ENCODE data around the gene CACNA1F.

Gene CACNA1F

DNA sequence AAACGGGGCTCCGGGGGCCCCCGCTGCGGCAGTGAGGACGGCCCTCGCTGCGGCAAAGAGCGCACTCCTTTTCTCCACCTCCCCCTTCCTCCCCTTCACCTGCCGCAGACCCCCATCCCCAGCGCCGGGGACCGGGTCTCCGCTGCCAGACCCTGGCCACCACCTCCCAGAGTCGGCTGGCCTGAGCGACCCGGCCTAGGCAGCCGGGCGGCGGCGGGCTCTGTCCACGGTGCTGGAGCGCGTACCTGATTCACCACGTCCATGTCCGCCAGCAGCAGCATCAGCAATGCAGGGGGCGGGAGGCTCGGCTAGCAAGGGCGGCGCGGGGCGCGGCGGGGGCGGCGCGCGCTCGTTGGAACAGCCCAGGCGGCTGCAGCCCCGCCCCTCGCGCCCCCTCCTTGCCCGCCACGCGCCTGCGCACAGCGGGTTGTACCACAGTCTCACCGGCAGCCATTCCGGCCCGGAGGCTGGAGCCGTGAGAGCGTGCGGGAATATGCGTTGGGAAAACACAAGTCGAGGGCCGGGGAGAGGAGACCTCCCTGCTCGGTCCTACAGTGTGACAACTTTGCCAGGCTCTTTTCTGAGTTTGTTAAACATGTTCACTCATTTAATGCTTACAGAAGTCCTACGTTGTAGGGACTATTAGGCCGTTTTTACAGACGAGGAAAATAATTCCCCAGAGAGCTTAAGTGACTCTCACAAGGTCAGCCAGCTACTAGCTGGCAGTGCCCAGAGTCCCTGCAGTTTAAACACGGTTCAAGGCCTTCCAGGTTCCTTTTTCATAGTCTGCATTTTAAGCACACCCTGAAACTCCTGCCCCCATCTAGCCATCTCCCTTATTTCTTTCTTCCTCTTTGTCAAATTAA, 33.0 kb downstream of the CACNA1F start, which contains the start of gene SYP:
TSS of gene SYP (minus strand) at position 288 of the 866 bp plus-strand sequence. CDS start at position 281, 7 bp downstream.
- TF ChIP-seq, protein P1, sequence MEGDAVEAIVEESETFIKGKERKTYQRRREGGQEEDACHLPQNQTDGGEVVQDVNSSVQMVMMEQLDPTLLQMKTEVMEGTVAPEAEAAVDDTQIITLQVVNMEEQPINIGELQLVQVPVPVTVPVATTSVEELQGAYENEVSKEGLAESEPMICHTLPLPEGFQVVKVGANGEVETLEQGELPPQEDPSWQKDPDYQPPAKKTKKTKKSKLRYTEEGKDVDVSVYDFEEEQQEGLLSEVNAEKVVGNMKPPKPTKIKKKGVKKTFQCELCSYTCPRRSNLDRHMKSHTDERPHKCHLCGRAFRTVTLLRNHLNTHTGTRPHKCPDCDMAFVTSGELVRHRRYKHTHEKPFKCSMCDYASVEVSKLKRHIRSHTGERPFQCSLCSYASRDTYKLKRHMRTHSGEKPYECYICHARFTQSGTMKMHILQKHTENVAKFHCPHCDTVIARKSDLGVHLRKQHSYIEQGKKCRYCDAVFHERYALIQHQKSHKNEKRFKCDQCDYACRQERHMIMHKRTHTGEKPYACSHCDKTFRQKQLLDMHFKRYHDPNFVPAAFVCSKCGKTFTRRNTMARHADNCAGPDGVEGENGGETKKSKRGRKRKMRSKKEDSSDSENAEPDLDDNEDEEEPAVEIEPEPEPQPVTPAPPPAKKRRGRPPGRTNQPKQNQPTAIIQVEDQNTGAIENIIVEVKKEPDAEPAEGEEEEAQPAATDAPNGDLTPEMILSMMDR (IDR thresholded peaks at IDR 0.05; ENCODE audit: low read depth, low read length): no peak
- peak within 1 kb of the TSS; percentile 64 for H3K4me3 ChIP-seq (ENCODE audit: low read depth, low read length)
- no peaks in the 10 kb centered on the region for H3K27me3 ChIP-seq (ENCODE audit: insufficient read depth, low read depth, severe bottlenecking)
- H3K9me3 ChIP-seq (ENCODE audit: severe bottlenecking): no peaks in the 10 kb centered on the region
- H3K36me3 ChIP-seq: peaks cover 37% of the 10 kb centered on the region
- DNase-seq: peak; percentile 83
- H3K27ac ChIP-seq: peak within 1 kb of the TSS; percentile 95

DNA sequence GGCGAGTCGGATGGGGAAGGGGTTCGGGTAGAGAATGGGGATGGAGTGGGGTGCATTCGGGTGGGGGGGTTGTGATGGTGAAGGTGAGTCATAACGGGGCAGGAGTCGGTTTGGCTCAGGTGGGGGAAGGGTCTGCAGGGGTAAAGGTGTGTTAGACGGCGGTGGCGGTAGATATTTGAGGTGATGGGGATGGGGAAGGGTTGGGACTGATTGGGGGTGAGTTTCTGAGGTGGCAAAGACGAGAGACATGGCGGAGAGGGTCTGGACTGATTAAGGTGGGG, 33.9 kb downstream of the CACNA1F start:
- Histone ChIP-seq H3K9me3 (ENCODE audit: severe bottlenecking) (no peaks in the 10 kb centered on the region), H3K27me3 (ENCODE audit: insufficient read depth, low read depth, severe bottlenecking) (no peaks in the 10 kb centered on the region), H3K36me3 (peaks cover 40% of the 10 kb centered on the region), H3K27ac (peak overlapping the region; percentile 95), H3K4me3 (ENCODE audit: low read depth, low read length) (peak overlapping the region; percentile 64)
- TF ChIP-seq, protein P1 (IDR thresholded peaks at IDR 0.05; ENCODE audit: low read depth, low read length): no peak
- DNase-seq: no peak

DNA sequence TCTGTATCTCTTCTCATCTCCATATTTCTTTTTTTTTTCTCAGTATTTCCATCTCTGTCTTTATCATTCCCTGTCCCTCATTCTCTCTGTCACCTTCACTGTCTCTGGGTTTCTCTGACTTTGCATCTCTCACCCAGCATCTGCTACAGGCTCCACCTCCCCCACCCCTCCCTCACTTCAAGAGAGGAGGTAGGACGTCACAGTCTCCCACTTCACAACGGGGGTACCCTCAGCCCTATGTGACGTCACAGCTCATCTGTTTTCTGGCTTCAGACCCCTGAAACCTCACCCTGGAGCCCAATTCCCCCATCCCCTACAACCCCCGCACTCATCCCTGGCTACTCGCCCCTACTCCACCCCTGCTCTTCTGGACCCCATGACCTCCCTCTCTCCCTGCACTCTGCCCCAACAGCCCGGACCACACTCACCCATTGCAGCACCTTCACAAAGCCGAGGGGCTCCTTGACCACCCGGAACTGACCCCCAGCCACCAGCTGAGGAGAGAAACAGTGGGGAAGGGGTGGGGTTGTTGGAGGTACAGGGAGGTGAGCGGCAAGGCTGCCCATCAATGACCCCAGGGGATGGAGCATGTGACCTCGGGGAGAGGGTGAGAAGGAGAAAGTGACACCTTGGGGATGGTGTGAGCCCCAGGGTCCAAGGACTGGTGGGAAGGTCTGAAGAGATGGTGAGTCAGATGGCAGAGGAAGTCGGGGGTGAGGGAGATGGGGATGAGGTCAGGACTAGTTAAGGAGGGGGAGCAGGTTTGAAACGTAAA, 34.4 kb downstream of the CACNA1F start:
- H3K27me3 ChIP-seq (ENCODE audit: insufficient read depth, low read depth, severe bottlenecking): no peaks in the 10 kb centered on the region
- DNase-seq: peak; percentile 58
- TF ChIP-seq, protein P1 (IDR thresholded peaks at IDR 0.05; ENCODE audit: low read depth, low read length): no peak
- peaks cover 45% of the 10 kb centered on the region for H3K36me3 ChIP-seq
- peak overlapping the region; percentile 95 for H3K27ac ChIP-seq
- no peaks in the 10 kb centered on the region for H3K9me3 ChIP-seq (ENCODE audit: severe bottlenecking)
- peak overlapping the region; percentile 64 for H3K4me3 ChIP-seq (ENCODE audit: low read depth, low read length)

DNA sequence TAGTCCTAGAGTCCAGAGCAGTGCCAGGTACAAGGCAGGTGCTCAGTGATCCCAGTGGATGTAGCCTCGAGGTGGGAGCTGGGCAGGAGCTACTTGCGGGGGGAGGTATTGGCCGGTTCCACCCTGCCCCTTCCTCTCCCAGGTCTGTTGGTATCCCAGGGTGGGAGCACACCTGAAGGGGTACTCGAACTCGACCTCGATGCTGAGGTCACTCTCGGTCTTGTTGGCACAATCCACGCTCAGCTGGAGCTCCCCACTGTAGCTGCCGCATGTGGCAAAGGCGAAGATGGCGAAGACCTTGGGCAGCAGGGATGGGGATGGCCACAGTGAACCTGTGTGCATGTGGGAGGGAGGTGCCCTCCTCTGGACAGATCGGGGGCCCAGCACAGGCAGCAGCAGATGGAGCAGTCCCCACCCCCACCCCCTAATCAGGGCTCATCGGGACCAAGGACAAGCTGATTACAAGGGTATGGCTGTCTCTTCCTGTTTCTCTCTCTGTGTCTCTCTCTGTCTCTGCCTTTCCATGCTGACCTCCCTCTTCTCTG, 35.5 kb downstream of the CACNA1F start:
- Histone ChIP-seq H3K9me3 (ENCODE audit: severe bottlenecking) (no peaks in the 10 kb centered on the region), H3K4me3 (ENCODE audit: low read depth, low read length) (peak overlapping the region; percentile 64), H3K27me3 (ENCODE audit: insufficient read depth, low read depth, severe bottlenecking) (no peaks in the 10 kb centered on the region), H3K36me3 (peaks cover 54% of the 10 kb centered on the region), H3K27ac (peak overlapping the region; percentile 95)
- DNase-seq: peak; percentile 84
- TF ChIP-seq, protein P1 (IDR thresholded peaks at IDR 0.05; ENCODE audit: low read depth, low read length): peak; percentile 21; the same call in 1 of the 2 replicates

DNA sequence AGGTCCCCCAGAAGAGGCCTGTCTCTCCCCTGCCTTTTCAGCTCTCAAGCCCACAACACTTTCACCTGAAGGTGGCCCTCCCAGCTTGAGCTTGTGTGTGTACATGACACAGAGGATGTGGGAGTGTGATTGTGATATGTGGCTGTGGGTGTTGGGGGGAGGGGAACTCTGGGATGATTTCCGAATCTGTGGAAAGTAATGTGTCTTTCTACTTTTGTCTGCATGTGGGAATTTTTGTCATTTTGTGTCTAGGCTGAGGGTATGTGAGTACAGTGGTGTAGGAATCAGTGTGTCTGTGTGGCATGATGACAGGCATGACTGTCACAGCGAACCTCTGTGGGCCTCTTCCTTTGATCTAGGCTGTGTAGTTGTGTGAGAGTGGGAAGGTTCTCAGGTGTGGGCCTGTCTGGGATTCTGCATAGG, 39.6 kb downstream of the CACNA1F start:
- Histone ChIP-seq H3K27ac (no peak overlapping the region), H3K9me3 (ENCODE audit: severe bottlenecking) (no peaks in the 10 kb centered on the region), H3K36me3 (peaks cover 73% of the 10 kb centered on the region), H3K27me3 (ENCODE audit: insufficient read depth, low read depth, severe bottlenecking) (peaks cover 3% of the 10 kb centered on the region), H3K4me3 (ENCODE audit: low read depth, low read length) (no peak overlapping the region)
- TF ChIP-seq, protein P1 (IDR thresholded peaks at IDR 0.05; ENCODE audit: low read depth, low read length): no peak
- DNase-seq: no peak

Data from WERI-Rb-1 (cell line).